Sigmoid colon (tissue), 4 donors: Measurements from ENCODE around the gene ZFP30.

ENCODE experiments used
- EP300 ChIP-seq, 4 donors: sonication (generic); formaldehyde crosslinking; IDR thresholded peaks; one replicate each; pipeline ENCODE4 v1.6.1; 2017; ENCODE audit warnings: antibody characterized with exemption in 4 of 4
- POLR2AphosphoS5 ChIP-seq, 4 donors: sonication (generic); formaldehyde crosslinking; IDR thresholded peaks; one replicate each; pipeline ENCODE4 v1.6.1; 2017; ENCODE audit warnings: antibody characterized with exemption in 4 of 4

GRCh38 chr19:37654629-37655300 is 500 bp downstream of the ZFP30 start:
- TF ChIP-seq POLR2AphosphoS5 (IDR thresholded peaks at IDR 0.05) (no peak), EP300 (IDR thresholded peaks at IDR 0.05) (no peak)
